Measurements from ENCODE around the gene CACNG5.

CACNG5 gene

GRCh38 chr17:66803474-66803951 lies 31.4 kb upstream of the CACNG5 start:
- H3K4me3 ChIP-seq (ENCODE audit: severe bottlenecking): no peak overlapping the region
- no peak for TF ChIP-seq CTCF (IDR thresholded peaks at IDR 0.05; ENCODE audit: poor library complexity, severe bottlenecking)
- DNase-seq (ENCODE audit: low spot score) (no peak), ATAC-seq (ENCODE audit: low read depth) (no peak)
- H3K36me3 ChIP-seq (ENCODE audit: low read depth): no peaks in the 10 kb centered on the region
- H3K27ac ChIP-seq (ENCODE audit: poor library complexity, severe bottlenecking): no peak overlapping the region
- no peaks in the 10 kb centered on the region for H3K9me3 ChIP-seq (ENCODE audit: severe bottlenecking)
- no peaks in the 10 kb centered on the region for H3K27me3 ChIP-seq (ENCODE audit: insufficient read depth, poor library complexity, severe bottlenecking)
- no peaks in the 10 kb centered on the region for H3K4me1 ChIP-seq (ENCODE audit: insufficient read depth, poor library complexity, severe bottlenecking)

- no peak overlapping the region for H3K27ac ChIP-seq (ENCODE audit: poor library complexity, severe bottlenecking)
- ATAC-seq (ENCODE audit: low read depth): no peak
- no peaks in the 10 kb centered on the region for H3K9me3 ChIP-seq (ENCODE audit: severe bottlenecking)
These were observed 29.4 kb upstream of the CACNG5 start for GRCh38 chr17:66805567-66805966.

GRCh38 chr17:66807182-66807581 lies 27.7 kb upstream of the CACNG5 start:
- DNase-seq (ENCODE audit: low spot score): no peak
- H3K27me3 ChIP-seq (ENCODE audit: insufficient read depth, poor library complexity, severe bottlenecking): peaks cover 22% of the 10 kb centered on the region
- H3K9me3 ChIP-seq (ENCODE audit: severe bottlenecking): no peaks in the 10 kb centered on the region
- H3K4me3 ChIP-seq (ENCODE audit: severe bottlenecking): no peak overlapping the region
- H3K27ac ChIP-seq (ENCODE audit: poor library complexity, severe bottlenecking): no peak overlapping the region
- no peak for TF ChIP-seq CTCF (IDR thresholded peaks at IDR 0.05; ENCODE audit: poor library complexity, severe bottlenecking)
- no peaks in the 10 kb centered on the region for H3K4me1 ChIP-seq (ENCODE audit: insufficient read depth, poor library complexity, severe bottlenecking)
- no peak for ATAC-seq (ENCODE audit: low read depth)
- H3K36me3 ChIP-seq (ENCODE audit: low read depth): no peaks in the 10 kb centered on the region

More at GRCh38 chr17:66805567-66805966, 29.4 kb upstream of the CACNG5 start:
- no peaks in the 10 kb centered on the region for H3K36me3 ChIP-seq (ENCODE audit: low read depth)
- DNase-seq (ENCODE audit: low spot score): no peak
- H3K4me3 ChIP-seq (ENCODE audit: severe bottlenecking): no peak overlapping the region
- TF ChIP-seq CTCF (IDR thresholded peaks at IDR 0.05; ENCODE audit: poor library complexity, severe bottlenecking): no peak
- H3K27me3 ChIP-seq (ENCODE audit: insufficient read depth, poor library complexity, severe bottlenecking): peaks cover 15% of the 10 kb centered on the region
- H3K4me1 ChIP-seq (ENCODE audit: insufficient read depth, poor library complexity, severe bottlenecking): no peaks in the 10 kb centered on the region

GRCh38 chr17:66809408-66809807 lies 25.5 kb upstream of the CACNG5 start:
- Histone ChIP-seq H3K36me3 (ENCODE audit: low read depth) (no peaks in the 10 kb centered on the region), H3K4me1 (ENCODE audit: insufficient read depth, poor library complexity, severe bottlenecking) (no peaks in the 10 kb centered on the region), H3K27me3 (ENCODE audit: insufficient read depth, poor library complexity, severe bottlenecking) (peaks cover 22% of the 10 kb centered on the region), H3K9me3 (ENCODE audit: severe bottlenecking) (no peaks in the 10 kb centered on the region), H3K4me3 (ENCODE audit: severe bottlenecking) (no peak overlapping the region), H3K27ac (ENCODE audit: poor library complexity, severe bottlenecking) (no peak overlapping the region)
- DNase-seq (ENCODE audit: low spot score): no peak
- no peak for ATAC-seq (ENCODE audit: low read depth)
- no peak for TF ChIP-seq CTCF (IDR thresholded peaks at IDR 0.05; ENCODE audit: poor library complexity, severe bottlenecking)

- ATAC-seq (ENCODE audit: low read depth) (no peak), DNase-seq (ENCODE audit: low spot score) (no peak)
- H3K9me3 ChIP-seq (ENCODE audit: severe bottlenecking): no peaks in the 10 kb centered on the region
- no peak overlapping the region for H3K27ac ChIP-seq (ENCODE audit: poor library complexity, severe bottlenecking)
- no peaks in the 10 kb centered on the region for H3K4me1 ChIP-seq (ENCODE audit: insufficient read depth, poor library complexity, severe bottlenecking)
- H3K27me3 ChIP-seq (ENCODE audit: insufficient read depth, poor library complexity, severe bottlenecking): peaks cover 22% of the 10 kb centered on the region
- no peak overlapping the region for H3K4me3 ChIP-seq (ENCODE audit: severe bottlenecking)
- TF ChIP-seq CTCF (IDR thresholded peaks at IDR 0.05; ENCODE audit: poor library complexity, severe bottlenecking): no peak
- H3K36me3 ChIP-seq (ENCODE audit: low read depth): no peaks in the 10 kb centered on the region
These were observed 23.8 kb upstream of the CACNG5 start for GRCh38 chr17:66810951-66811682.
